ENCODE measurements around the gene CD7.

The CD7 gene

DNA sequence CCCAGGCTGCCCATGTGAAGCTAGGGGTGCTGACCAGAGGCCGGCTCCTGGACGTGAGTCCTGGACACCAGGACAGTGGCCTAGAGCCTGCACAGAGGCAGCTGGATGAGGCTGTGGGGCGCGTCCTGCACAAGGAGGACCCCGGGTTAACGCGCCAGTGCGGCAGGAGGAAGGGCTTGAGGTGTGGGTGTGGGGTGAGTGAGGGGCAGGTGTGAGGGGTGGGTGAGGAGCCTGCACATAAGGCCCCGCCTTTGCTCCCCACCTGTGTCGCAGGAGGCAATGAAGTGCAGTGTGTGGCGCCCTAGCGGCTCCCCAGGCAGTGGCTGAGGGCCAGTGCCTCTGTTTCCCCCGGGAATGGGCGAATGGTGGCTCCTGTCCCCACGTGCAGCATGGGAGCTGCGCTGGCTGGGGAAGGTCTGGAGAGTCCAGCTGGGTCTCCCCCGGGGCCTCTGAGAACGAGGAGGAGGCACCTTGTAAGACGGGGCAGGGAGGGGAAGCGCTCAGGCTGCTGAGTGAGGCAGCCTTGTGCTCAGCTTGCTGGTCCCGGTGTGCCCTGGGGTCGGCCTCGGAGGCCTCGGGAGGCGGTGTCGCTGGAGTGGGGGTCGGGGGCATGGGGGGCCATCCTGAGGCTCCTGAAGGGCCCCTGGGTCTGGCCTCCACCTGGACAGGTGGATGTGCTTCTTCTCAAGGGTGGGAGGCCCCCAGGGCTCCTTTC is 3.2 kb downstream of the CD7 start:
- DNase-seq = peak; percentile 43

DNA sequence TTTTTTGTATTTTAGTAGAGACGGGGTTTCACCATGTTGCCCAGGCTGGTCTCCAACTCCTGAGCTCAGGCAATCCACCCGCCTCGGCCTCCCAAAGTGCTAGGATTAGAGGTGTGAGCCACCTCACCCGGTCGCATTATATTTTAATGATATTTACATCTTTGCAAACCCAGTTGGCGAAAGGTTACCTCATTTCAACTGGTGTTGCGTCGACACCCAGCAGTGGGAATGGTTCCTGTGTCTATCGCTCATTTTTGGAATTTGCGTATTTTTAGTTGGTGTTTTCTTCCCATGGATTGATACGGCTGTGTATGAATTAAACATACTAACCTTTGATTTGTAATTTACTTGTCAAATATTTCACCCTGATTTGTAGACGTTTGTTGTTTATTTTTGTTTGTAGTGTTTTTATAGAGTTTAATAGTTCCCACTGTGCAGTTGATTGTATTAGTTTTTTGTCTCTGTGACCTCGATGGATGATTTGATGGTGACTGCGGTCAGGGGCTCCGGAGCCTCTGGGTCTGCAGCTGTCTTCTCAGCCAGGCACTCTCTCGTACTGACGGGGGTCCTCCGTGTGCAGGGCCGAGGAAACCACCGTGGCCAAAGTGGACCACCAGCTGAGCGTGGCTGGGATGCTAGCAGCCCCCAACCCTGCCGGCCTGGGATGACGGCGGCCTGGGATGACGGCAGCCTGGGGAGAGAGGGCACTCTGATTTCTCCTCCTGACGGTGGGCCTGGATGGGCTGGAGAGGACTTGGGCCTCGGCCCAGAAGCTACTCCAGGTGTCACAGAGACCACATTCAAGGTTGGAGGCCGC is 4.0 kb downstream of the CD7 start:
- no peak for DNase-seq

- DNase-seq = no peak
Observed at GRCh38 chr17:82311971-82312370, 5.4 kb downstream of the CD7 start.

DNA sequence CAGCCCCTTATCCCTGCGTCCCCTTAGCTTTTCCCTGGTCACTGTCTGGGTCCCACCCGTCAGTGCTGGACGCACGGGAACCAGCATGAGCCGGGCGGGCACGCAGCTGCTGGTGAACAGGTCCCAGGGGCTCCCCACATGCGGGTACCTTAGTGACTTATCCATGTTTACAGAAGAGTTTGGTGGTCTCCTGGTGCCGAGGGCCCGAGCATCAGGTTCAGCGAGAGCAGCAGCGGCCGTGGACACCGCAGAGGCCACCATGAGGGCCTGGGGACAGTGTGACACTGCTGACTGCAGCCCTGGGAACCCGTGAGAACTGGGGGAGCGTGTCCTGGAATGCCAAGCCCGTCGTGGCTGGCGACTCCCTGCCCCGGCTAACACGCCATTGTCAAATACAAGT is 6.5 kb downstream of the CD7 start:
- no peak for DNase-seq

GRCh38 chr17:82309656-82310570 is 7.5 kb downstream of the CD7 start:
- DNase-seq = no peak

- peak; percentile 20 for DNase-seq
Observed at GRCh38 chr17:82305727-82306300, 11.6 kb downstream of the CD7 start.

GRCh38 chr17:82304826-82305726 is 12.3 kb downstream of the CD7 start:
- DNase-seq = no peak

GRCh38 chr17:82303944-82304808 is 13.2 kb downstream of the CD7 start:
- DNase-seq = peak; percentile 25

DNA sequence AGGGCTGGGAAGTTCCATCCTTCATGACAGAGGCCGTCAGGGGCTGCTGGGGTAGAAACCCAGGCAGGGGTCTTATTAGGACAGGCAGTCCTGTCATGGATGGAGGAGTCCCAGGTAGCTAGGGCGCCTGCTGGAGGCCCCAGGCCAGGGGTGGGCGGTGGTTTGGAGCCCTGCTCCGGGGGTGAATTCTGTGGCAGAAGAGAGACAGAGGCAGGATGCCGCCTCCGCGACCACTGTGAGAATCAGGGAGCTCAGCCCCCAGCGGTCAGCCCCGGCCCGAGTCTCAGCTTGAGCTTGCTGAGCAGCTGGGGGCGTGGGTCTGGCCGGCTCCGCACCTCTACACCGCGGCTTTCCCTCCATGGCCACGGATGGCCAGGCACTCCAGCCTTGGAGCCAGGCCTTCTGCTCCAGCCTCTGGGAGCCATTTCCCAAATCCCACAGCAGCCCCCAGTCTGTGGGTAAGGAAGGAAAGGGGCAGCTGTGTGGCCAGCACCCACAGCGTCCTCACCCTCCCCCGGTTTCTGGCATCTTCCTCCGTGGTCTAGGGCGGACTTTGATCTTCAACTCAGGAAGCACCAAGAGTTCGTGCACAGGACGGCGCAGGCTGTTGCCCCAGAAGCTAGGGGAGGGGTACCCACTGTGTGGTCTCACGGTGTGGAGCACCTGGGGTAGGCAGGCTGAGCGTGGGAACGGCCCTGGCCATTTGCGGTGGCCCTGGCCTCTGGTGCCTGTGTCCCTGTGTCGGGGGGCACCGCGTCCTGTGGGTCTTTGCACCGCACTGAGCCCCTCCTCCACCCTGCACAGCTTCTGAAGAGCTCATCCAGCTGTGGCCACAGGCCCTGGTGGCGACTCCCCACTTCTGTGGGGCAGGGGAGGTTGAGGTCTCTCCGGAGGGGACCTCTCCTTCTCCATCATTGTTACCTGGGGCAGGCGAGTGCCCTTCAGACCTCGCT is 14.1 kb downstream of the CD7 start:
- DNase-seq = peak; percentile 63

- no peak for DNase-seq
Observed at GRCh38 chr17:82302568-82302963, 14.8 kb downstream of the CD7 start.

DNA sequence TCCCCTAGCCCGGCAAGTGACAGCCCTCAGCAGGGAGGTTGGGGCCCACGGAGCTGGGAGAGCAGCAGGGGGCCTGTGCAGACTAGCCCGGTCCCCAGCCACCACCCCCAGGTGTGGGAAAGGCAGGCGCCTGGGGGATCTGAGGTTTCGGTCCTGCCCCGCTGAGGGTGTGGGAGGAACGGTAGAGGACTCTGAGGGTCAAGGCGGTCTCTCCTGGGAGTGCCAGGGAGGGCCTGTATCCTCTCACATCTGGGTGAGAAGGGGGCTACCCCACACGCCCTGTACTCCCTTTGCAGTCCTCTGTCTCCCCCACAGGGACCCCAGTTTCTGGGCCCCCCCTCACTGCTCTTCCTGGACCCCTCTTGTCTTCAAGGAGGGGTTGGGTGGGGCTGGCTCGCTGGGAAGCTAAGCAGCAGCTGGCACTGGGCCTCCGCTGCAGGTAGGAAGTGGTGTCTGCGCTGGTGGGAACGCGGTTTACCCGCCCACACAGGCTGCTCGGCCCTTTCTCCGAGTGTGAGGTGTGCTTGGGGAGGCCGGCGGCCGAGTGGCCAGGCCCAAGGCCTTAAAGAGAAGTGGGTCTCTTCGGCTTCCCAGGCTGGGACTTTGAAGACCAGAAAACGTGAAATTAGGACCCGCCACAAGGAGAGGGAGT is 15.4 kb downstream of the CD7 start:
- peak; percentile 74 for DNase-seq

- peak; percentile 48 for DNase-seq
Observed at GRCh38 chr17:82301300-82301915, 16.0 kb downstream of the CD7 start.

- peak; percentile 83 for DNase-seq
Observed at GRCh38 chr17:82300707-82301270, 16.6 kb downstream of the CD7 start.

DNA sequence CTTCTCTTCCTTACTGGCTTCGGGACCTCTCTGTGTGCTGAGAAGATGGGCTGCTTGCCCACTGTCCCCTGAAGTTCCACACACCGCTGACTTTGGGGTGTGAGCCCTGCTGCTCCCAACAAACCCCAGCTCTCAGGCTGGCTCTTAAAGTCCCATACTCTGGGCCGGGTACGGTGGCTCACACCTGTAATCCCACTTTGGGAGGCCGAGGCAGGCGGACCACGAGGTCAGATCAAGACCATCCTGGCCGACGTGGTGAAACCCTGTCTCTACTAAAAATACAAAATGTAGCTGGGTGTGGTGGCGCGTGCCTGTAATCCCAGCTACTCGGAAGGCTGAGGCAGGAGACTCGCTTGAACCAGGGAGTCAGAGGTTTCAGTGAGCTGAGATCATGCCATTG is 17.2 kb downstream of the CD7 start:
- DNase-seq = peak; percentile 28

- DNase-seq = peak; percentile 63
Observed at GRCh38 chr17:82299452-82299851, 18.0 kb downstream of the CD7 start.

DNA sequence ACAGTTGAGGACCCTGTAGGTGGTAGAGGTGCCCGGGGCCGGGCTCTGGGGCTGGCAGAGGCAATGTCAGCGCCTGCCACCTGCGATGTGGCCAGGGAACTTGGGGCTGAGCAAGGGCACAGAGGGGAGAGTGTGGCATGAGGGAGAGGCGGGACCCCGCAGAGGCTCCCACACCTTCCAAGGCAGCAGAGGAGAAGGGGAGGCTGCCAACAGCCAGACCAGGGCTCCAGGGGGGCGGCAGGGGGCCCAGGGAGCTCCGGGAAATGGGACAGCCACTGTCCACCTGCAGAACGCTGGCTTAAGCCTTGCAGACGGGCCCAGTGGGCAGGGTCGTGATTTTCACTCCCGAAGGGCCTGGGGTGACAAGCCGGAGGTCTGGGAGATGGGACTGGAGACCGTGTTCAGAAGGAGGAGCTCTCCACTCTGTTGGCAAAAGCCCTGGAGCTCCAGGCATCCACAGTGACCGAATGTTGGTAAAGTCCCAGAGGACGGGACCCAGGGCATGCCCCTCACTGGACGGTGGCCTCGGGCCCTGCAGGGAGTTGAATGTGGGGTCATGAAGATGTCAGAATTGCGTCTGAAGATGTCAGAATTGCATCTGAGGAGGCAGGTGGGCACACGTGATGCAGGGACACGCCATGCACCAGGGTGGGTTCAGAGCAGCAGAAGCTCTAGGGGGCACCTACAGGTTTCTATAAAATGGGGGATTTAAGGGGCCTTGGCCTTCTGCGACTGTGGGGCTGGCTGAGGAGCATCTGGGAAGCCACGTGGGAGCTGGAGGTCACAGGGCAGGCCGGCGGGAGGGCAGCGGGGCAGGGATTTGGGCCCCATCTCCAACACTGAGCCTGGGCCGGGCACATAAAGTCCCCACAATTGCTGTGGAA is 18.6 kb downstream of the CD7 start:
- no peak for DNase-seq

Data from activated T-cell treated with anti-CD3 and anti-CD28 coated beads, Interleukin-2, amount 50 U/mL, for 1 hour (primary cell).